T-helper 1 cell treated with Interleukin-12 subunit alpha and Interleukin-12 subunit beta and Interleukin-4 antibody, amounts not matched to agents 30 μg/mL and 1 μg/mL, for 36 hours (primary cell): ENCODE data around the gene FGF1.

Experiments used
- H3K27ac Mint-ChIP-seq: one replicate; pipeline ENCODE4 v1.8.0; 2021; ENCODE audit warnings: mild to moderate bottlenecking, mixed read lengths
- H3K27me3 Mint-ChIP-seq: one replicate; pipeline ENCODE4 v1.8.0; 2021; ENCODE audit warnings: low read depth, mixed read lengths
- H3K36me3 Mint-ChIP-seq: one replicate; pipeline ENCODE4 v1.8.0; 2021; ENCODE audit warnings: low read depth, mixed read lengths
- H3K4me1 Mint-ChIP-seq: one replicate; pipeline ENCODE4 v1.8.0; 2021; ENCODE audit warnings: low read depth, mixed read lengths
- H3K4me3 Mint-ChIP-seq: one replicate; pipeline ENCODE4 v1.8.0; 2021; ENCODE audit warnings: mild to moderate bottlenecking, moderate library complexity, mixed read lengths
- H3K9me3 Mint-ChIP-seq: one replicate; pipeline ENCODE4 v1.8.0; 2021; ENCODE audit warnings: mixed read lengths

FGF1 gene

GRCh38 chr5:142587354-142587965 lies 98.4 kb downstream of the FGF1 start:
- Mint-ChIP-seq H3K27ac (no peak overlapping the region), H3K27me3 (peaks cover 44% of the 10 kb centered on the region)

DNA sequence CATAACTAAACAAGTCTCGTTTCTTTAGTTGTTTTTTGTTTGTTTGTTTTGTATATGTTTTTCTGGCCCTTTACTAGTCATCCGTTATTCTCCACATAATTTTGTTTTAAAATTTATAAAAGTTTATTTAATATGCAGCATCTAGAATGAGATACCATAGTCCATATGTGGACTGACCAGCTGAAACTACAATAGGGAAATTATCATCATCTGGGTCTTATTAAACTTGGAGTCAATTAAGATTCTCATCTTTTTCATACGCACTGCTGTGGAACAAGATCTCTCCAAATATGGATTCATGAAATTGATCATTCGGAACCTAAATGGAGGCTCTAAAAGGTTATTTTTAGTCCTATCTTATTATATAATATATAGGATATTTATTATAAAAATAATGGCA lies 99.3 kb downstream of the FGF1 start:
- H3K27ac Mint-ChIP-seq, result no peak overlapping the region
- H3K9me3 Mint-ChIP-seq, result no peaks in the 10 kb centered on the region
- peaks cover 39% of the 10 kb centered on the region for H3K27me3 Mint-ChIP-seq
- no peak overlapping the region for H3K4me3 Mint-ChIP-seq
- H3K36me3 Mint-ChIP-seq, result no peaks in the 10 kb centered on the region
- peaks cover 1% of the 10 kb centered on the region for H3K4me1 Mint-ChIP-seq

More at GRCh38 chr5:142587354-142587965, 98.4 kb downstream of the FGF1 start:
- H3K4me1 Mint-ChIP-seq, result no peaks in the 10 kb centered on the region
- H3K9me3 Mint-ChIP-seq, result no peaks in the 10 kb centered on the region
- no peaks in the 10 kb centered on the region for H3K36me3 Mint-ChIP-seq
- no peak overlapping the region for H3K4me3 Mint-ChIP-seq

GRCh38 chr5:142585451-142585850 lies 100.4 kb downstream of the FGF1 start:
- H3K27ac Mint-ChIP-seq, result no peak overlapping the region
- no peak overlapping the region for H3K4me3 Mint-ChIP-seq
- H3K36me3 Mint-ChIP-seq, result no peaks in the 10 kb centered on the region
- H3K9me3 Mint-ChIP-seq, result no peaks in the 10 kb centered on the region
- peaks cover 29% of the 10 kb centered on the region for H3K27me3 Mint-ChIP-seq
- H3K4me1 Mint-ChIP-seq, result peaks cover 1% of the 10 kb centered on the region

DNA sequence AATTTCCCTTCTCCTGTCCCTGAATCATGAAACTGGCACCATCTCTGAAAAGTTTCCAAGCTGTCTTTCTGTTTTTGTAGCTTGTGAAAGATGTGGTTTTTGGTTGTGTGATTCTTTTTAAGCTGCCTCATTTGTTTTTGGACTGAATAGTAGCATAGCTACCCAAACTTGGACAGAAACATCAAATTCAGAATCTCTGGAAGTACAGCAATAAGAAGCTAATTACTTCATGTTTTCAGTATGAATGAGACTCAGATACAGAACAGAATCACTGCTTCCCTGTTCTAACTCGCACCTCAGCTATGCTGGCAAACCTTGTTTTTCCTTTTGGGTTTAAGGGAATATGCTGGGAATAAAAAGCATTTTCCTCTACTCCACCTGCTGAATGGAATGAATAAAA lies 101.0 kb downstream of the FGF1 start:
- Mint-ChIP-seq H3K4me3 (no peak overlapping the region), H3K36me3 (no peaks in the 10 kb centered on the region), H3K4me1 (peaks cover 4% of the 10 kb centered on the region), H3K27ac (no peak overlapping the region), H3K9me3 (no peaks in the 10 kb centered on the region), H3K27me3 (peaks cover 26% of the 10 kb centered on the region)

GRCh38 chr5:142578161-142578830 lies 107.6 kb downstream of the FGF1 start:
- H3K27me3 Mint-ChIP-seq, result peaks cover 4% of the 10 kb centered on the region
- peaks cover 8% of the 10 kb centered on the region for H3K9me3 Mint-ChIP-seq
- no peak overlapping the region for H3K27ac Mint-ChIP-seq
- H3K36me3 Mint-ChIP-seq, result no peaks in the 10 kb centered on the region
- peaks cover 4% of the 10 kb centered on the region for H3K4me1 Mint-ChIP-seq
- H3K4me3 Mint-ChIP-seq, result no peak overlapping the region

- H3K27me3 Mint-ChIP-seq, result peaks cover 7% of the 10 kb centered on the region
- no peak overlapping the region for H3K4me3 Mint-ChIP-seq
- H3K9me3 Mint-ChIP-seq, result peaks cover 8% of the 10 kb centered on the region
- no peak overlapping the region for H3K27ac Mint-ChIP-seq
- H3K36me3 Mint-ChIP-seq, result no peaks in the 10 kb centered on the region
- H3K4me1 Mint-ChIP-seq, result peaks cover 3% of the 10 kb centered on the region
These were observed 109.1 kb downstream of the FGF1 start for GRCh38 chr5:142576804-142577203.

- Mint-ChIP-seq H3K27me3 (peaks cover 9% of the 10 kb centered on the region), H3K4me1 (peaks cover 3% of the 10 kb centered on the region), H3K36me3 (no peaks in the 10 kb centered on the region), H3K27ac (no peak overlapping the region), H3K9me3 (peaks cover 8% of the 10 kb centered on the region), H3K4me3 (no peak overlapping the region)
These were observed 109.6 kb downstream of the FGF1 start for GRCh38 chr5:142576303-142576702.

- H3K27ac Mint-ChIP-seq, result no peak overlapping the region
- H3K4me1 Mint-ChIP-seq, result no peaks in the 10 kb centered on the region
- H3K4me3 Mint-ChIP-seq, result no peak overlapping the region
- no peaks in the 10 kb centered on the region for H3K9me3 Mint-ChIP-seq
- no peaks in the 10 kb centered on the region for H3K36me3 Mint-ChIP-seq
- peaks cover 12% of the 10 kb centered on the region for H3K27me3 Mint-ChIP-seq
These were observed 113.9 kb downstream of the FGF1 start for GRCh38 chr5:142572006-142572405.

- H3K36me3 Mint-ChIP-seq, result no peaks in the 10 kb centered on the region
- H3K27me3 Mint-ChIP-seq, result peaks cover 9% of the 10 kb centered on the region
- no peak overlapping the region for H3K27ac Mint-ChIP-seq
- H3K4me1 Mint-ChIP-seq, result no peaks in the 10 kb centered on the region
- no peak overlapping the region for H3K4me3 Mint-ChIP-seq
- no peaks in the 10 kb centered on the region for H3K9me3 Mint-ChIP-seq
These were observed 114.5 kb downstream of the FGF1 start for GRCh38 chr5:142571371-142571770.

DNA sequence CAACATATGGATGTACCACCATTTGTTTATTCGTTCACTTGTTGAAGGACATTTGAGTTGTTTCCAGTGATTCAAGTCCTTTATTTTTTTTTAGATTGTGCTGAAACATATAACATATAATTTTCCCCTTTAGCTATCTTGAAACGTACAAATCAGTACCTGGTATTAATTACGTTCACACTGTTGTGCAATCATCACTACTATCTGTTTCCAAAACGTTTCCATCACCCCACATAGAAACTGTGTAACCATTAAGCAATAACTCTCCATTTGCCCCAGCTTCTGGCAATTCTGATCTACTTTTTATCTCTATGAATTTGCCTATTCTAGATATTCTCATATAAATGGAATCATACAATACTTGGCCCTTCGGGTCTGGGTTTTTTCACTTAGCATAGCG lies 116.0 kb downstream of the FGF1 start:
- H3K27me3 Mint-ChIP-seq, result peaks cover 9% of the 10 kb centered on the region
- no peak overlapping the region for H3K27ac Mint-ChIP-seq
- H3K36me3 Mint-ChIP-seq, result no peaks in the 10 kb centered on the region
- H3K9me3 Mint-ChIP-seq, result no peaks in the 10 kb centered on the region
- no peak overlapping the region for H3K4me3 Mint-ChIP-seq
- no peaks in the 10 kb centered on the region for H3K4me1 Mint-ChIP-seq

- no peaks in the 10 kb centered on the region for H3K36me3 Mint-ChIP-seq
- H3K27ac Mint-ChIP-seq, result no peak overlapping the region
- H3K4me1 Mint-ChIP-seq, result no peaks in the 10 kb centered on the region
- H3K27me3 Mint-ChIP-seq, result peaks cover 9% of the 10 kb centered on the region
- H3K4me3 Mint-ChIP-seq, result no peak overlapping the region
- H3K9me3 Mint-ChIP-seq, result no peaks in the 10 kb centered on the region
These were observed 116.9 kb downstream of the FGF1 start for GRCh38 chr5:142568996-142569335.

DNA sequence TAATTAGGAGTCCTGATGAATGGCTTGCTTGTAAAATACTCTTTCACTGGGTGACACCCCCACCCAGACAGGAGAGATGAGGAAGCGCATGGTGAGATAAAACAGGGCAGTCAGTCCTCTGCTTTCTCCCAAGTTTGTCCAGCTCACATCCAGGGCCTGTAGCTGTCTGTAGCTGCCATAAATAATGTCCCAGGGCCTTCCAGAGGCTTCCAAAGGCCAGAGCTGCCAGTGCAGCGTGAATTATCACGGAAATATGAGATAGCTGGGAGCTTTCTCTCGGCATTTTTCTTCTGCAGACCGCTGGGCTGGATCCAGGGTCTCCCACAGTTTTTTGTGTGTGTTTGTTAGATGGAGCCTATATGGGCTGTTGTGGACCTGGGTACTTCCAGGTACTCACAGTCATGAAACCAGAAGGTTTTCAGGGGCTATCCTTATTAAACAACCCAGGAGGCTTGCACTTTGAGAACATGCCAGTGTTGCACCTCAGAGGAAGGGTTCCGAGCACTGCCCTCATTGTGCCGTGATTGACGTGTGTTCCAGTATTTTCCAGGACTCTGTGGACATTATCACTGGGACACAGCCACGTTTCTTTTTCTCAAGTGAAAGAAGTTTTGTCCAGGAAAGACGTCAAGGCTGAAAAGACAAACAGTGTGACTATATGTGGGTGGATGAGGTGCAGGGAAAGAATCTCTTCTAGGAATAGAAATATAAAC lies 117.5 kb downstream of the FGF1 start:
- H3K36me3 Mint-ChIP-seq, result no peaks in the 10 kb centered on the region
- H3K27me3 Mint-ChIP-seq, result peaks cover 9% of the 10 kb centered on the region
- H3K4me3 Mint-ChIP-seq, result no peak overlapping the region
- H3K4me1 Mint-ChIP-seq, result no peaks in the 10 kb centered on the region
- H3K27ac Mint-ChIP-seq, result no peak overlapping the region
- H3K9me3 Mint-ChIP-seq, result no peaks in the 10 kb centered on the region

- Mint-ChIP-seq H3K27ac (no peak overlapping the region), H3K27me3 (no peaks in the 10 kb centered on the region), H3K4me1 (no peaks in the 10 kb centered on the region), H3K9me3 (no peaks in the 10 kb centered on the region), H3K4me3 (no peak overlapping the region), H3K36me3 (no peaks in the 10 kb centered on the region)
These were observed 124.3 kb downstream of the FGF1 start for GRCh38 chr5:142561486-142562097.

DNA sequence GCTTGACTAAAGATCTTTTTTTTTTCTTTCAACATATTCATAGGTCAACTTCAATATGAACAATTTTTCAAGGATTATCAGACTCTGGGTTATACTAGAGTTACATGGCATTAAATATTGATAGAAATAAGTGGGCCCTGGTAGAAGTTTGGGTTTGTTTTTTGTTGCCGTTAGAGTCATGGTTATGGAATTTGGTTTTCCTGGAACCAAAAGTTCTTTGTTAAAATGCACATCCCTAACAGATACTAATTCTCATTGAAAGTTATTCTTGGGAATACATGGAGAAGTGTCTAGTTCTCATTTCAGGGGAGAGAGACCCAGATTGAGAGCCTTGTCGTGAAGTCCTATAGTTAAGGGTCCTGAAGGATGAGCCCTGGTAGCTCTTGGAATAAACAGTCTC lies 124.9 kb downstream of the FGF1 start:
- no peaks in the 10 kb centered on the region for H3K9me3 Mint-ChIP-seq
- no peaks in the 10 kb centered on the region for H3K27me3 Mint-ChIP-seq
- H3K4me3 Mint-ChIP-seq, result no peak overlapping the region
- no peaks in the 10 kb centered on the region for H3K36me3 Mint-ChIP-seq
- H3K4me1 Mint-ChIP-seq, result no peaks in the 10 kb centered on the region
- H3K27ac Mint-ChIP-seq, result no peak overlapping the region

DNA sequence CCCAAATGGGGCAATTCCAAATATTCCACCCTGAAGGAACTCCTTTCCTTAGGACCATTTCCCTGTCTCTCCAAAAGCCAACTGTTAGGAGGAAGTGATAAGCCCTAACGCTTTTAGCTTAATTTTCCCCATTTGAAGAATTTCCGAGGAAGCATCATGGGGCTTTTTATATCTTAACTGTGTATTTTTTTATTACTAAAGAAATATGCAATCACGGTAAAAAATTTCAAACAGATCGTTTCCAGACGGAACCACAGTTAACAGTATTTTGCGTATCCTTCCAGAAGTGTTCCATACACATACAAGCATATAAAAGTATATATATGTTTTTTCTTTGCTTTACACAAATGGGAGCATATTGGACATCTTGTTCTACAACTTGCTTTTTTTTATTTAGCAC lies 133.8 kb downstream of the FGF1 start:
- Mint-ChIP-seq H3K4me3 (no peak overlapping the region), H3K36me3 (no peaks in the 10 kb centered on the region), H3K9me3 (no peaks in the 10 kb centered on the region), H3K27ac (no peak overlapping the region), H3K27me3 (peaks cover 50% of the 10 kb centered on the region), H3K4me1 (no peaks in the 10 kb centered on the region)
